GM23248 (cell line): ENCODE measurements around the gene KLB.

Source experiments
- EZH2 ChIP-seq: fragments of 200-600 bp; sonication (generic); IDR thresholded peaks from 2 replicates; pipeline ENCODE4 v1.6.1; 2018; ENCODE audit warnings: antibody characterized with exemption, mild to moderate bottlenecking; ENCODE audit not compliant: insufficient read depth, poor library complexity, severe bottlenecking
- EZH2phosphoT487 ChIP-seq: fragments of 200-600 bp; sonication (generic); IDR thresholded peaks from 2 replicates; pipeline ENCODE4 v1.6.1; 2018; ENCODE audit warnings: antibody characterized with exemption, moderate library complexity, mild to moderate bottlenecking, low read depth; ENCODE audit not compliant: insufficient read depth

GRCh38 chr4:39466747-39467146 lies 60.0 kb downstream of the KLB start:
- no peak for TF ChIP-seq EZH2
- no peak for TF ChIP-seq EZH2phosphoT487
